Uterus (tissue), 4 donors: ENCODE results near the gene KRT73. TPM values are rescaled to one million over a fixed set of nuclear protein-coding genes. Genes with fewer than 3 reads are reported as not detected.

Experiments used
- DNase-seq, 2 donors: peaks; one replicate each; pipeline ENCODE4 v3.0.0-alpha.2; 2019 to 2020
- H3K27ac ChIP-seq, 2 donors: fragments of 200-600 bp; sonication (generic); 1 replicate in 1 of 2; 2 replicates in 1 of 2; pipeline ENCODE4 v1.5.1; 2016 to 2018
- H3K27me3 ChIP-seq, 2 donors: fragments of 200-600 bp; sonication (generic); one replicate each; pipeline ENCODE4 v1.5.1; 2018 to 2019; ENCODE audit warnings: control low read depth in 1 of 2
- H3K36me3 ChIP-seq, 2 donors: fragments of 200-600 bp; sonication (generic); one replicate each; pipeline ENCODE4 v1.5.1; 2019; ENCODE audit warnings: control low read depth in 1 of 2
- H3K4me1 ChIP-seq, 2 donors: fragments of 200-600 bp; sonication (generic); one replicate each; pipeline ENCODE4 v1.5.1; 2018 to 2019; ENCODE audit warnings: control low read depth in 1 of 2
- H3K4me3 ChIP-seq, 2 donors: fragments of 200-600 bp; sonication (generic); 1 replicate in 1 of 2; 2 replicates in 1 of 2; pipeline ENCODE4 v1.5.1; 2018 to 2019; ENCODE audit warnings: mild to moderate bottlenecking in 1 of 2
- H3K9me3 ChIP-seq, 2 donors: fragments of 200-600 bp; sonication (generic); one replicate each; pipeline ENCODE4 v1.5.1; 2019; ENCODE audit warnings: control low read depth in 1 of 2
- CTCF ChIP-seq, 4 experiments: fragments of 200-600 bp in 2 of 4; fragments of 450-650 bp in 2 of 4; sonication (generic) in 2 of 4; IDR thresholded peaks; one replicate each; pipeline ENCODE4 v1.5.1; 2016 to 2019; ENCODE audit warnings: antibody characterized with exemption in 4 of 4, mild to moderate bottlenecking in 2 of 4, moderate library complexity in 1 of 4
- POLR2A ChIP-seq, 2 donors: fragments of 450-650 bp; IDR thresholded peaks; one replicate each; pipeline ENCODE4 v1.6.1; 2016; ENCODE audit warnings: antibody characterized with exemption in 2 of 2, mild to moderate bottlenecking in 1 of 2, moderate library complexity in 1 of 2
- intact Hi-C: fragments of 100-400 bp; cut with DNase I; formaldehyde crosslinking; loops from one replicate; pipeline ENCODE4 v1.15.1; 2023; ENCODE audit warnings: low total_unique reads
- total RNA-seq, 4 donors: library from RNA; depleted of rRNA in 3 of 4; stranded (reverse); fragments of >200 nt in 3 of 4; gene quantifications; one replicate each; pipeline versions ENCODE4 v1.1.0 to v1.2.4, GENCODE V29; 2014 to 2023
- donor health status: DM: yes; HTN: yes; CAD: no.

The KRT73 gene
- total RNA-seq, 4 donors from 2014 or later = not detected

- intact Hi-C loops = no loop called here
- no peak for TF ChIP-seq POLR2A (IDR thresholded peaks at IDR 0.05)
- TF ChIP-seq CTCF (IDR thresholded peaks at IDR 0.05) = no peak
- no peak for DNase-seq
Measured at GRCh38 chr12:52579468-52580465, 38.6 kb downstream of the KRT73 start.

GRCh38 chr12:52578469-52578868, 39.9 kb downstream of the KRT73 start:
- intact Hi-C loops = no loop called here
- H3K27ac ChIP-seq = no peak overlapping the region
- no peaks in the 10 kb centered on the region for H3K27me3 ChIP-seq
- no peak for TF ChIP-seq POLR2A (IDR thresholded peaks at IDR 0.05)
- no peak for TF ChIP-seq CTCF (IDR thresholded peaks at IDR 0.05)
- H3K4me3 ChIP-seq = no peak overlapping the region
- DNase-seq = no peak
- no peaks in the 10 kb centered on the region for H3K36me3 ChIP-seq
- H3K4me1 ChIP-seq = no peaks in the 10 kb centered on the region
- no peaks in the 10 kb centered on the region for H3K9me3 ChIP-seq

More at GRCh38 chr12:52579468-52580465, 38.6 kb downstream of the KRT73 start:
- Histone ChIP-seq H3K36me3 (no peaks in the 10 kb centered on the region), H3K27me3 (no peaks in the 10 kb centered on the region), H3K4me3 (no peak overlapping the region), H3K27ac (no peak overlapping the region), H3K9me3 (no peaks in the 10 kb centered on the region), H3K4me1 (no peaks in the 10 kb centered on the region)

- TF ChIP-seq CTCF (IDR thresholded peaks at IDR 0.05) = no peak
- TF ChIP-seq POLR2A (IDR thresholded peaks at IDR 0.05) = no peak
- Histone ChIP-seq H3K4me1 (no peaks in the 10 kb centered on the region), H3K9me3 (no peaks in the 10 kb centered on the region), H3K36me3 (no peaks in the 10 kb centered on the region), H3K4me3 (no peak overlapping the region), H3K27me3 (no peaks in the 10 kb centered on the region), H3K27ac (no peak overlapping the region)
- intact Hi-C loops = no loop called here
- DNase-seq = no peak
Measured at GRCh38 chr12:52577316-52577715, 41.0 kb downstream of the KRT73 start.

GRCh38 chr12:52575948-52576347, 42.4 kb downstream of the KRT73 start:
- Histone ChIP-seq H3K4me3 (no peak overlapping the region), H3K27me3 (no peaks in the 10 kb centered on the region), H3K36me3 (no peaks in the 10 kb centered on the region), H3K27ac (no peak overlapping the region), H3K9me3 (no peaks in the 10 kb centered on the region), H3K4me1 (no peaks in the 10 kb centered on the region)
- no peak for DNase-seq
- TF ChIP-seq CTCF (IDR thresholded peaks at IDR 0.05) (no peak), POLR2A (IDR thresholded peaks at IDR 0.05) (no peak)
- intact Hi-C loops = no loop called here

- Histone ChIP-seq H3K9me3 (no peaks in the 10 kb centered on the region), H3K4me3 (no peak overlapping the region), H3K4me1 (no peaks in the 10 kb centered on the region), H3K27me3 (no peaks in the 10 kb centered on the region), H3K27ac (no peak overlapping the region), H3K36me3 (no peaks in the 10 kb centered on the region)
- no peak for TF ChIP-seq CTCF (IDR thresholded peaks at IDR 0.05)
- TF ChIP-seq POLR2A (IDR thresholded peaks at IDR 0.05) = no peak
- no peak for DNase-seq
- intact Hi-C loops = no loop called here
Measured at GRCh38 chr12:52575256-52575655, 43.1 kb downstream of the KRT73 start.
